DOHH2 (cell line): Measurements from ENCODE around the gene PRPF40A.

Source experiments
- H3F3A ChIP-seq: fragments of 200-600 bp; sonication (generic), shearing (Covaris generic); 2 replicates; pipeline ENCODE4 v1.6.0; 2016; ENCODE audit warnings: antibody characterized with exemption, mild to moderate bottlenecking; ENCODE audit not compliant: control insufficient read depth, insufficient read depth
- H3K27ac ChIP-seq: fragments of 200-600 bp; sonication (generic); 2 replicates; pipeline ENCODE4 v1.5.1; 2014; ENCODE audit warnings: low read depth, mild to moderate bottlenecking, low read length, moderate library complexity
- H3K27me3 ChIP-seq: fragments of 200-600 bp; sonication (generic); 2 replicates; pipeline ENCODE4 v1.6.1; 2014; ENCODE audit warnings: mild to moderate bottlenecking, low read length, mixed read lengths; ENCODE audit not compliant: control insufficient read depth
- H3K36me3 ChIP-seq: fragments of 200-600 bp; sonication (generic); 2 replicates; pipeline ENCODE4 v1.6.1; 2014; ENCODE audit warnings: mild to moderate bottlenecking, low read length, moderate library complexity, mixed read lengths; ENCODE audit not compliant: control insufficient read depth
- H3K4me1 ChIP-seq: fragments of 200-600 bp; sonication (generic); 2 replicates; pipeline ENCODE4 v1.6.1; 2014; ENCODE audit warnings: mild to moderate bottlenecking, low read length, mixed read lengths; ENCODE audit not compliant: control insufficient read depth
- H3K4me2 ChIP-seq: fragments of 200-600 bp; sonication (generic); 2 replicates; pipeline ENCODE4 v1.6.0; 2014; ENCODE audit warnings: mild to moderate bottlenecking, low read length, moderate library complexity
- H3K4me3 ChIP-seq: fragments of 200-600 bp; sonication (generic); 2 replicates; pipeline ENCODE4 v1.5.1; 2014; ENCODE audit warnings: mild to moderate bottlenecking, low read length, mixed read lengths
- H3K79me2 ChIP-seq: fragments of 200-600 bp; sonication (generic); 2 replicates; pipeline ENCODE4 v1.6.1; 2014; ENCODE audit warnings: mild to moderate bottlenecking, low read length, mixed read lengths; ENCODE audit not compliant: control insufficient read depth
- H3K9me2 ChIP-seq: fragments of 200-600 bp; sonication (generic); replicated peaks from 2 replicates; pipeline ENCODE4 v1.6.1; 2014; ENCODE audit warnings: mild to moderate bottlenecking, low read length, mixed read lengths; ENCODE audit not compliant: control insufficient read depth
- H3K9me3 ChIP-seq: fragments of 200-600 bp; sonication (generic); 2 replicates; pipeline ENCODE4 v1.6.1; 2014; ENCODE audit warnings: antibody characterized with exemption, low read length, mixed read lengths; ENCODE audit not compliant: control insufficient read depth, insufficient read depth
- H4K20me1 ChIP-seq: fragments of 200-600 bp; sonication (generic); 2 replicates; pipeline ENCODE4 v1.6.0; 2014; ENCODE audit warnings: low read depth, mild to moderate bottlenecking, antibody characterized with exemption, low read length, moderate library complexity; ENCODE audit not compliant: control insufficient read depth, insufficient read depth
- EZH2phosphoT487 ChIP-seq: fragments of 200-600 bp; sonication (generic); IDR thresholded peaks from 2 replicates; pipeline ENCODE4 v1.6.1; 2017; ENCODE audit warnings: borderline replicate concordance, mild to moderate bottlenecking, antibody characterized with exemption, low read length, moderate library complexity, mixed read lengths
- TF ChIP-seq, protein P1 (sequence below): fragments of 200-600 bp; sonication (generic); IDR thresholded peaks from one replicate; pipeline ENCODE4 v1.5.1; 2014; ENCODE audit warnings: antibody characterized with exemption, mild to moderate bottlenecking, low read depth, low read length; ENCODE audit not compliant: poor library complexity, severe bottlenecking

The PRPF40A gene

DNA sequence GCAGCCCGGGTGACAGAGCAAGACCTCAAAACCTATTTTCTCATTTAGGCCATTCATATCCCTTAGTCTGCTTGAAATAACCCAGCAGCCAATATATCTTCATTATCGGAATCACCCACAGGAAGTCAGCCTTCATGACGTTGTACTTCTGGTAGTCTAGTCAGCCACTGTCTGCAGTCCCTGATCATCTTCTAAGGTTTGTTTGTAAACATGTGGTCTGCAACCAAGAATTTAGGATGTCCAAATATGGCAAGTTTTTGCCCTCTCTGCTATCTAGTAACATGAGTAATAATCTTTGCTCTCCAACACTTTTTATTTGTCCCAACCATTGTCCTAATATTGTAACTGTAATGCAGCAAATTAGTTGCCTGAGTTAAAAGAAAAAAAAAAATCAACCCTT is 92.5 kb downstream of the PRPF40A start:
- Histone ChIP-seq H3K36me3 (no peaks in the 10 kb centered on the region), H4K20me1 (no peaks in the 10 kb centered on the region), H3K27me3 (peaks cover 9% of the 10 kb centered on the region), H3K9me2 (no peaks in the 10 kb centered on the region), H3K9me3 (no peaks in the 10 kb centered on the region), H3F3A (no peaks in the 10 kb centered on the region), H3K79me2 (no peaks in the 10 kb centered on the region), H3K4me3 (no peak overlapping the region), H3K27ac (no peak overlapping the region), H3K4me1 (no peaks in the 10 kb centered on the region), H3K4me2 (no peak overlapping the region)
- TF ChIP-seq EZH2phosphoT487: no peak
- TF ChIP-seq, protein P1, sequence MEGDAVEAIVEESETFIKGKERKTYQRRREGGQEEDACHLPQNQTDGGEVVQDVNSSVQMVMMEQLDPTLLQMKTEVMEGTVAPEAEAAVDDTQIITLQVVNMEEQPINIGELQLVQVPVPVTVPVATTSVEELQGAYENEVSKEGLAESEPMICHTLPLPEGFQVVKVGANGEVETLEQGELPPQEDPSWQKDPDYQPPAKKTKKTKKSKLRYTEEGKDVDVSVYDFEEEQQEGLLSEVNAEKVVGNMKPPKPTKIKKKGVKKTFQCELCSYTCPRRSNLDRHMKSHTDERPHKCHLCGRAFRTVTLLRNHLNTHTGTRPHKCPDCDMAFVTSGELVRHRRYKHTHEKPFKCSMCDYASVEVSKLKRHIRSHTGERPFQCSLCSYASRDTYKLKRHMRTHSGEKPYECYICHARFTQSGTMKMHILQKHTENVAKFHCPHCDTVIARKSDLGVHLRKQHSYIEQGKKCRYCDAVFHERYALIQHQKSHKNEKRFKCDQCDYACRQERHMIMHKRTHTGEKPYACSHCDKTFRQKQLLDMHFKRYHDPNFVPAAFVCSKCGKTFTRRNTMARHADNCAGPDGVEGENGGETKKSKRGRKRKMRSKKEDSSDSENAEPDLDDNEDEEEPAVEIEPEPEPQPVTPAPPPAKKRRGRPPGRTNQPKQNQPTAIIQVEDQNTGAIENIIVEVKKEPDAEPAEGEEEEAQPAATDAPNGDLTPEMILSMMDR: no peak

DNA sequence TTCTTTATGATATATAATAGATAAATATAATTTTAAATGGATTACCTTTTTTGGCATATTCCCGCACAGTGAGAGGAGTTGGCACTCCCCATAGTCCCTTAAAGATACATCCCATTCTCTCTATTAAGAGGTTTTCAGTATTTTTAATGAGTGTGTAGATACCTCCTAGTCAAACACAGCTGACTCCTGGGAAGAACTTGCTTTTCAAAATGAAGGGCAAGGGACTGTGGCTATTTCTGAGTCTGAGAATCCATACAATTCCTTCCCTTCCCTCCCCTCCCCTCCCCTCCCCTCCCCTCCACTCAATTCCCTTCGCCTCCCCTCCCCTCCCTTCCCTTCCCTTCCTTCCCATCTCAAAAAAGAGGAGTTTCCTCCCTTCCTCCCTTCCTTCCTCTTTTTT is 93.5 kb downstream of the PRPF40A start:
- Histone ChIP-seq H3K9me2 (no peaks in the 10 kb centered on the region), H3K4me3 (no peak overlapping the region), H3K4me2 (no peak overlapping the region), H3K79me2 (no peaks in the 10 kb centered on the region), H3K4me1 (no peaks in the 10 kb centered on the region), H3K27me3 (peaks cover 9% of the 10 kb centered on the region), H3K9me3 (no peaks in the 10 kb centered on the region), H4K20me1 (no peaks in the 10 kb centered on the region), H3K27ac (no peak overlapping the region), H3F3A (no peaks in the 10 kb centered on the region), H3K36me3 (no peaks in the 10 kb centered on the region)
- TF ChIP-seq, protein P1: no peak
- no peak for TF ChIP-seq EZH2phosphoT487

DNA sequence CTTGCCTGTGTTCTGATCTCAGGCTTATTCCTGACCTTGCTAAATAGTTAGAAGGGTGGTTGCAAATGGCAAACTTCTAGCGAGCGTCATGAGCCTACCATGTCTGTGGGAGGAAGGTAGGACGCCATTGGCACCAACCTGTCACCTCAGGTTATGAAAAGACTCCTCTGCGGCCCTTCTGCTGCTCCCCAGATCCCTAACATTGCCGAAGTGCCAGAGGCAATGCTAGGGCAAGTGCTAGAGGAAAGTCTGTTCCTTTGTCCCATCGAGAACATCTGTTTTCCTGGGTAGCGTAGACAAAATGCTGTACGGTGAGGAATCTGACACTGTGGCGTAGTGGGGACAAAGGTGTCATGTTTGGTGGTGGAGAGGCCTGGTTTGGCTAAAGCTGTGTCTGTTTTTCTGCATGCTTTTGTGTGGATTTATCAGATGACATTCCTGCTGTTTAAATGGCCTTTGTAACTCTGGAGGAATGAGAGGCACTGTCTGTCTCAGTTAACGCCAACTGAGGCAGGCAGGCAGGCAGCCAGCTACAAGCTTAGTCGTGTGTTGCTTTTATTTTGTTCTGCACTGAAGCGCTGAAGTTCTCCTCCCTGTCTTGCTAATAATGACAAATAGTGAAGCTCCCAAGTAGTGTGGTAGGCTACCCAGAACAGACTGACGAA is 94.1 kb downstream of the PRPF40A start:
- Histone ChIP-seq H3K79me2 (no peaks in the 10 kb centered on the region), H3K4me1 (no peaks in the 10 kb centered on the region)
- TF ChIP-seq, protein P1: no peak
- TF ChIP-seq EZH2phosphoT487: no peak

More for the DNA sequence above, 94.1 kb downstream of the PRPF40A start:
- Histone ChIP-seq H4K20me1 (no peaks in the 10 kb centered on the region), H3K4me3 (no peak overlapping the region), H3K4me2 (no peak overlapping the region), H3K9me3 (no peaks in the 10 kb centered on the region), H3K36me3 (no peaks in the 10 kb centered on the region), H3K27ac (no peak overlapping the region), H3K27me3 (peaks cover 9% of the 10 kb centered on the region), H3K9me2 (no peaks in the 10 kb centered on the region), H3F3A (no peaks in the 10 kb centered on the region)
